GM12891 (cell line): ENCODE measurements around the gene SIGLEC9.

Experiments
- POLR2A ChIP-seq: IDR thresholded peaks from 2 replicates; pipeline ENCODE4 v1.6.1; 2011; ENCODE audit warnings: low read depth, low read length, control low read depth
- POLR2AphosphoS5 ChIP-seq: IDR thresholded peaks from 2 replicates; pipeline ENCODE4 v1.6.1; 2011; ENCODE audit warnings: low read depth, low read length, control low read depth
- TAF1 ChIP-seq: IDR thresholded peaks from 2 replicates; pipeline ENCODE4 v1.6.1; 2011; ENCODE audit warnings: low read depth, low read length, control low read depth

DNA sequence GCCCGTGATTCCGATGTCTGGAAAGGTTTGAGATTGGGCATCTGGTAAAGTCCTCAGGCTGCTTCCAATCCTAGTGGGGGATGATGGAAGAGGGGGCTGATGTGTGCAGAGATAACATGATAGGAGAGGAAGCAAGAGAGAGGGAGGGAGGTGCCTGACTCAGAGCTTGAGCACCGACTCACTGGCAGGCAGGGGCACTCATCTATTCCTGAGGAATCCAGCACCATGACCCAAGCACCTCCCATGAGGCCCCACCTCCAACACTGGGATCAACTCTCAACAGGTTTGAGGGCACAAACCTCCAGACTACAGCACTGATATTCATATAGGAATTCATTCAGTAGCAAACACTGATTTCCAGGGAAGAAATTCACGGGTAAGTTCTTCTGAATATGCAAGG is 5.6 kb upstream of the SIGLEC9 start:
- TF ChIP-seq POLR2A, result no peak
- no peak for TF ChIP-seq POLR2AphosphoS5
- TF ChIP-seq TAF1, result no peak
